ENCODE data around the gene ERI3. TPM values are rescaled to one million over a fixed set of nuclear protein-coding genes. Genes with fewer than 3 reads are reported as not detected.

The ERI3 gene
- total RNA-seq, 2 donors from 2014 or later: 71.9 to 92.1 TPM

DNA sequence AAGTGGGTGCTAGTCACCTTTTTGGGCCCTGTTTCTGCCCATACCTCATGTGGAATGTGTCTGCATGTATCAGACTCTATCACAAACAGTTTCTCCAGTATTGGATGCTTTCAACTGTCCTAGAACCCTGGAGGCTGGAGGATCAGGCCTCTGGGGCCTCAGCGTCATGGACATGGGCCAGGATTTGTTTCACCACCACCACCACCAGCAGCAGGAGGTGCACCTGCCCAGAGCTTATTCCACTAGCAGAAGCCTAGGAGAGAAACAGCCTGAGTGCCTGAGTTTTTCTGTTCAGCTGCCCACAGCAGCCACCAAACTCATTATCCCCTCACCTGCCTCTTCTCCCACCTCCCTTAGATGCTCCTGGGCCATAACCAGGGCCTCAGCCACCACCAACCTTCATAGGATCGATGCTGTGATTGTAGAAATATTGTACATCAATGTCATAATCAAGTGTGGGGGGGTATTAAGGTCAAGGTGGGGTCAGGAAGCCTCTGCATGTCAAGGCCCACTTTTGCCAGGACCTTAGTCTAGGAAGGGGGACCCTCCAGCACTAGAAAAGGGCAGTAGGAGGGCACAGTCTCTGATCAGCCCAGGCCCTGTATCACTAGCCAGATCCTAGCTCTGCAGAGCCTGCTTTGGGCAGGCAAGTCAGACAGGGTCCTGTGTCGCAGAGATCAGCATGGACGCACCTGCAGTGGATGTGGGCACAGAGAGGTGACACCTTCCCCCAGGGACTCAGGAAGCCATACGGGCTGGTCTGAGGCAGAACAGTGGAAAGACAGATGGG, 132.5 kb downstream of the ERI3 start:
- no peak for DNase-seq
- H3K36me3 ChIP-seq (ENCODE audit: control insufficient read depth, insufficient read depth, low read length): peaks cover 46% of the 10 kb centered on the region
- H3K4me3 Mint-ChIP-seq: no peak overlapping the region
- H3K27me3 ChIP-seq (ENCODE audit: control insufficient read depth, insufficient read depth, low read length, poor library complexity, severe bottlenecking): no peaks in the 10 kb centered on the region
- no peak overlapping the region for H3K27ac Mint-ChIP-seq
- H3K36me3 Mint-ChIP-seq (ENCODE audit: low read depth): peaks cover 46% of the 10 kb centered on the region
- no peak overlapping the region for H3K4me3 ChIP-seq (ENCODE audit: low read length)
- TF ChIP-seq, protein P1, sequence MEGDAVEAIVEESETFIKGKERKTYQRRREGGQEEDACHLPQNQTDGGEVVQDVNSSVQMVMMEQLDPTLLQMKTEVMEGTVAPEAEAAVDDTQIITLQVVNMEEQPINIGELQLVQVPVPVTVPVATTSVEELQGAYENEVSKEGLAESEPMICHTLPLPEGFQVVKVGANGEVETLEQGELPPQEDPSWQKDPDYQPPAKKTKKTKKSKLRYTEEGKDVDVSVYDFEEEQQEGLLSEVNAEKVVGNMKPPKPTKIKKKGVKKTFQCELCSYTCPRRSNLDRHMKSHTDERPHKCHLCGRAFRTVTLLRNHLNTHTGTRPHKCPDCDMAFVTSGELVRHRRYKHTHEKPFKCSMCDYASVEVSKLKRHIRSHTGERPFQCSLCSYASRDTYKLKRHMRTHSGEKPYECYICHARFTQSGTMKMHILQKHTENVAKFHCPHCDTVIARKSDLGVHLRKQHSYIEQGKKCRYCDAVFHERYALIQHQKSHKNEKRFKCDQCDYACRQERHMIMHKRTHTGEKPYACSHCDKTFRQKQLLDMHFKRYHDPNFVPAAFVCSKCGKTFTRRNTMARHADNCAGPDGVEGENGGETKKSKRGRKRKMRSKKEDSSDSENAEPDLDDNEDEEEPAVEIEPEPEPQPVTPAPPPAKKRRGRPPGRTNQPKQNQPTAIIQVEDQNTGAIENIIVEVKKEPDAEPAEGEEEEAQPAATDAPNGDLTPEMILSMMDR (conservative IDR thresholded peaks at IDR 0.05): no peak
- no peak overlapping the region for H3K9ac ChIP-seq (ENCODE audit: extremely low read depth, low read length, poor library complexity, severe bottlenecking)
- H3K9me3 ChIP-seq (ENCODE audit: control insufficient read depth, low read length): peaks cover 21% of the 10 kb centered on the region
- H3K27ac ChIP-seq (ENCODE audit: low read depth, low read length): no peak overlapping the region
- H3K27me3 Mint-ChIP-seq (ENCODE audit: insufficient read depth): peaks cover 2% of the 10 kb centered on the region
- H3K9me3 Mint-ChIP-seq: peaks cover 21% of the 10 kb centered on the region
- no peaks in the 10 kb centered on the region for H3K4me1 Mint-ChIP-seq
- 94 to 100% methylated on average over 2 to 5 of the region's 5 CpGs for WGBS, 2 experiments (ENCODE audit: insufficient coverage in 1 of 2, insufficient read length in 1 of 2)
- no peaks in the 10 kb centered on the region for H3K4me1 ChIP-seq (ENCODE audit: control insufficient read depth, insufficient read depth, low read length)

DNA sequence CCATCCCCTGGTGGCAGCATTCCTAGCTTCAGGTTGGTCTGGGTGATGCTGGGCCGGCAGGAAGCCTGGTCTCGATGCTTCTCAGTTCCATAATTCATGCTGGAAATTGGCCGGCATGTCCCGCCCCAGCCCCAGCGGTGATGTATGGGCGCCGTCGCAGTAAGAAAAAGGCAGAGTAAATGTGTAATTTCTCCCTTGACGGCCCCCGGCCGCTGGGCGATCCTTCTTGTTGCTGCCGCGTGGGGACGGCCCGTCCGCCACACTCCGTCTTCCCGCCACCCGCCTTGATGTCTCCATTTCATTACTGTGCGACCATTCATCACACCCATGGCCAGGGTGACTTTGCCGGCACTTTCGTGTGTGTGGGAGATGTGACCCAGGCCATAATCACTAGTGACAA, 133.3 kb downstream of the ERI3 start:
- Mint-ChIP-seq H3K4me3 (no peak overlapping the region), H3K4me1 (no peaks in the 10 kb centered on the region), H3K27ac (no peak overlapping the region), H3K9me3 (peaks cover 15% of the 10 kb centered on the region), H3K27me3 (ENCODE audit: insufficient read depth) (peaks cover 2% of the 10 kb centered on the region), H3K36me3 (ENCODE audit: low read depth) (peaks cover 40% of the 10 kb centered on the region)
- WGBS, 2 experiments (ENCODE audit: insufficient coverage in 1 of 2, insufficient read length in 1 of 2): 95 to 96% methylated on average over 17 to 23 of the region's 23 CpGs
- no peak overlapping the region for H3K9ac ChIP-seq (ENCODE audit: extremely low read depth, low read length, poor library complexity, severe bottlenecking)
- no peak overlapping the region for H3K27ac ChIP-seq (ENCODE audit: low read depth, low read length)
- H3K4me1 ChIP-seq (ENCODE audit: control insufficient read depth, insufficient read depth, low read length): no peaks in the 10 kb centered on the region
- H3K4me3 ChIP-seq (ENCODE audit: low read length): no peak overlapping the region
- peaks cover 13% of the 10 kb centered on the region for H3K9me3 ChIP-seq (ENCODE audit: control insufficient read depth, low read length)
- no peaks in the 10 kb centered on the region for H3K27me3 ChIP-seq (ENCODE audit: control insufficient read depth, insufficient read depth, low read length, poor library complexity, severe bottlenecking)
- no peak for DNase-seq
- TF ChIP-seq, protein P1 (conservative IDR thresholded peaks at IDR 0.05): no peak
- H3K36me3 ChIP-seq (ENCODE audit: control insufficient read depth, insufficient read depth, low read length): peaks cover 54% of the 10 kb centered on the region

DNA sequence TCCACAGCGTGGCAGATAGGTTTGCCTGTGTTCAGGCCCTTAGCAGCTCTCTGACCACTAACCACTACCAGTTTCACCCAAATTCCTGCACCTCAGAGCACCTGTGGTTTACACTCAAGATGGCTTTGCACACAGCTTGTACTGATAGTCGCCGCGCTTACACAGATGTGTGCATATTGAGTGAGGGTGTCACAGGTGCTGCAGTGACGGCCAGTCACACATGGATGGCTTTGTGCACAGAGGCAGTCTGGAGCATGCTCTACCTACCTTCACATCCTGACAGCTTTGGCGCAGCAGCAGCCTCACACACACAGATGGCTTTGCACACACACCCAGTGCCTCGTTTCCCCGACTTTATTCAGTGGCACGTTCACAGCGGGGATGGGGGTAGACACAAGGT, 134.3 kb downstream of the ERI3 start:
- WGBS, 2 experiments (ENCODE audit: insufficient coverage in 1 of 2, insufficient read length in 1 of 2): 96 to 100% methylated on average over 5 to 10 of the region's 10 CpGs
- Mint-ChIP-seq H3K27me3 (ENCODE audit: insufficient read depth) (no peaks in the 10 kb centered on the region), H3K4me3 (no peak overlapping the region), H3K27ac (no peak overlapping the region), H3K9me3 (peaks cover 6% of the 10 kb centered on the region), H3K36me3 (ENCODE audit: low read depth) (peaks cover 38% of the 10 kb centered on the region), H3K4me1 (no peaks in the 10 kb centered on the region)
- Histone ChIP-seq H3K9ac (ENCODE audit: extremely low read depth, low read length, poor library complexity, severe bottlenecking) (no peak overlapping the region), H3K4me1 (ENCODE audit: control insufficient read depth, insufficient read depth, low read length) (no peaks in the 10 kb centered on the region), H3K27ac (ENCODE audit: low read depth, low read length) (no peak overlapping the region), H3K36me3 (ENCODE audit: control insufficient read depth, insufficient read depth, low read length) (peaks cover 58% of the 10 kb centered on the region), H3K27me3 (ENCODE audit: control insufficient read depth, insufficient read depth, low read length, poor library complexity, severe bottlenecking) (no peaks in the 10 kb centered on the region), H3K4me3 (ENCODE audit: low read length) (no peak overlapping the region), H3K9me3 (ENCODE audit: control insufficient read depth, low read length) (peaks cover 4% of the 10 kb centered on the region)
- no peak for DNase-seq
- TF ChIP-seq, protein P1 (conservative IDR thresholded peaks at IDR 0.05): no peak

Measured in endodermal cell (in vitro differentiated cells).